Smooth muscle cell (in vitro differentiated cells): ENCODE data around the gene RBM38. TPM values are rescaled to one million over a fixed set of nuclear protein-coding genes. Genes with fewer than 3 reads are reported as not detected.
"Not testable (repeated sequence)": the region's sequence is repeated elsewhere in the genome, so short reads cannot be mapped to it uniquely, and the experiment has no call there.

ENCODE experiments used
- DNase-seq: peaks from one replicate; lab custom pipeline; 2025; ENCODE audit not compliant: unreplicated experiment; lab: John Stamatoyannopoulos, UW
- H2AFZ ChIP-seq: fragments of 200-600 bp; sonication (generic); 2 replicates; pipeline ENCODE4 v1.6.0; 2016; ENCODE audit warnings: antibody characterized with exemption, low read depth, mild to moderate bottlenecking
- H3F3A ChIP-seq: fragments of 200-600 bp; sonication (generic); 2 replicates; pipeline ENCODE4 v1.6.0; 2017; ENCODE audit warnings: antibody characterized with exemption, low read depth
- H3K27ac ChIP-seq: fragments of 200-600 bp; sonication (generic); 2 replicates; pipeline ENCODE4 v1.5.1; 2016; ENCODE audit warnings: low read depth, mild to moderate bottlenecking
- H3K27me3 ChIP-seq: fragments of 200-600 bp; sonication (generic); 2 replicates; pipeline ENCODE4 v1.6.1; 2016; ENCODE audit warnings: low read depth, mild to moderate bottlenecking
- H3K36me3 ChIP-seq: fragments of 200-600 bp; sonication (generic); 2 replicates; pipeline ENCODE4 v1.5.1; 2016; ENCODE audit warnings: low read depth
- H3K4me1 ChIP-seq: fragments of 200-600 bp; sonication (generic); 2 replicates; pipeline ENCODE4 v1.5.1; 2016; ENCODE audit warnings: low read depth
- H3K4me2 ChIP-seq: fragments of 200-600 bp; sonication (generic); 2 replicates; pipeline ENCODE4 v1.6.0; 2016; ENCODE audit warnings: mild to moderate bottlenecking
- H3K4me3 ChIP-seq: fragments of 200-600 bp; sonication (generic); 2 replicates; pipeline ENCODE4 v1.5.1; 2016; ENCODE audit warnings: mild to moderate bottlenecking
- H3K79me2 ChIP-seq: fragments of 200-600 bp; sonication (generic); 2 replicates; pipeline ENCODE4 v1.6.0; 2016; ENCODE audit warnings: low read depth, mild to moderate bottlenecking
- H3K9ac ChIP-seq: fragments of 200-600 bp; sonication (generic); 2 replicates; pipeline ENCODE4 v1.6.0; 2016; ENCODE audit warnings: low read depth
- H3K9me3 ChIP-seq: fragments of 200-600 bp; sonication (generic); replicated peaks from 2 replicates; pipeline ENCODE4 v1.5.1; 2016; ENCODE audit warnings: low read depth
- H4K20me1 ChIP-seq: fragments of 200-600 bp; sonication (generic); 2 replicates; pipeline ENCODE4 v1.6.0; 2016; ENCODE audit warnings: low read depth
- CTCF ChIP-seq: fragments of 200-600 bp; sonication (generic); IDR thresholded peaks from 2 replicates; pipeline ENCODE4 v1.5.1; 2017; ENCODE audit warnings: borderline replicate concordance, mild to moderate bottlenecking, antibody characterized with exemption; ENCODE audit not compliant: insufficient read depth, poor library complexity, severe bottlenecking
- WGBS: methylation state at CpG from one replicate; pipeline ENCODE4 v1.1.7; 2016; ENCODE audit warnings: low lambda C conversion rate; 5-methylcytosine and 5-hydroxymethylcytosine counted together
- polyA plus RNA-seq: library from polyadenylated mRNA; unstranded; fragments of >200 nt; fragmentation: Nextera tagmentation; extraction: Ambion mirVana; gene quantifications from 2 replicates; pipeline ENCODE4 v1.2.1, GENCODE V29; 2016
- total RNA-seq: library from RNA; depleted of rRNA; stranded (reverse); fragments of >200 nt; gene quantifications from 2 replicates; pipeline ENCODE4 v1.2.3, GENCODE V29; 2014

RBM38 gene
- total and polyA plus RNA-seq, 2 experiments from 2014 or later: 12.0 to 12.7 TPM

DNA sequence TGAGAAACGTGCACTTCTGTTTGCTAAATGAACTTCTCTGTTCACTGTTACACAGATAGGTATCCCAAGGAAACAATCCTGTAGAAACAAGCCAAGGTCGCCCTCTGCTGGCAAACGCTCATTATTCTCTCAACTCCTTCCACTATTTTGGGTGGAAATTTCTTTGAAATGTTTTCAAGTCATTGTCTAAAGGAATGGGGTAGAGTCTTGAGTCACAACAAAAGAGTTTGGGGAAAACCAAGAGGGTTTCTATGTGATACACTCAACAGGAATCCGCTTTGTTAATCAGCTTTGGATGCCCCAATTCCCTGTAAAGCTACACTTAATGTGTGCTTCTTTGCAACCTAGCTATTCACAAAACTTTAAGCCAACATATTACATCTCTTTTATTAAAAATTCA is 44.7 kb upstream of the RBM38 start:
- Histone ChIP-seq H4K20me1 (no peaks in the 10 kb centered on the region), H3K4me1 (no peaks in the 10 kb centered on the region), H3K36me3 (no peaks in the 10 kb centered on the region), H3K27ac (no peak overlapping the region), H3F3A (peaks cover 5% of the 10 kb centered on the region), H3K4me3 (no peak overlapping the region), H3K4me2 (no peak overlapping the region), H3K9me3 (no peaks in the 10 kb centered on the region), H2AFZ (no peak overlapping the region), H3K79me2 (peaks cover 3% of the 10 kb centered on the region), H3K27me3 (no peaks in the 10 kb centered on the region), H3K9ac (no peak overlapping the region)
- WGBS: 4% methylated on average over 4 of the region's 4 CpGs
- peak; percentile 16 for DNase-seq
- peak; percentile 87 for TF ChIP-seq CTCF

DNA sequence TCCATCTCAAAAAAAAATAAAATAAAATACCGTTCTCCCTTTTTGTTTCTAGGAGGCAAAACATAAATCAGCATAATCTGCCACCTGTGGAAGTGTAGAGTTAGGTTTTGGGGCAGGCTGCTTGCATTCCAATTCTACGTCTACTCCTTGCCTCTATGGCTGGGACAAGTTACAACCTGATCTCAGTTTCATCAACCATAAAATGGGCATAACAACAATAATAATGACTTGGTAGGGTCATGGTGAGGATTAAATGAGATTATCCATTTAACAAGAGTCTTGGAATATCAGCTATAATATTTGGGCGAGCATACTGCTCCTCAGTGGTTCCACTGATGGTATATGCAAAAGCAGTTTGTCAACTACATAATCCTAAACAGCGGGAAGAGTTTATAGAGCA is 43.8 kb upstream of the RBM38 start:
- no peak overlapping the region for H3K9ac ChIP-seq
- H2AFZ ChIP-seq: no peak overlapping the region
- TF ChIP-seq CTCF: no peak
- no peak overlapping the region for H3K4me2 ChIP-seq
- no peaks in the 10 kb centered on the region for H3K36me3 ChIP-seq
- H3K27me3 ChIP-seq: no peaks in the 10 kb centered on the region
- no peaks in the 10 kb centered on the region for H3K9me3 ChIP-seq
- 89% methylated on average over 4 of the region's 4 CpGs for WGBS
- peaks cover 13% of the 10 kb centered on the region for H3K79me2 ChIP-seq
- peaks cover 6% of the 10 kb centered on the region for H3K4me1 ChIP-seq
- peaks cover 6% of the 10 kb centered on the region for H4K20me1 ChIP-seq
- peaks cover 5% of the 10 kb centered on the region for H3F3A ChIP-seq
- no peak for DNase-seq
- H3K27ac ChIP-seq: no peak overlapping the region
- H3K4me3 ChIP-seq: no peak overlapping the region

DNA sequence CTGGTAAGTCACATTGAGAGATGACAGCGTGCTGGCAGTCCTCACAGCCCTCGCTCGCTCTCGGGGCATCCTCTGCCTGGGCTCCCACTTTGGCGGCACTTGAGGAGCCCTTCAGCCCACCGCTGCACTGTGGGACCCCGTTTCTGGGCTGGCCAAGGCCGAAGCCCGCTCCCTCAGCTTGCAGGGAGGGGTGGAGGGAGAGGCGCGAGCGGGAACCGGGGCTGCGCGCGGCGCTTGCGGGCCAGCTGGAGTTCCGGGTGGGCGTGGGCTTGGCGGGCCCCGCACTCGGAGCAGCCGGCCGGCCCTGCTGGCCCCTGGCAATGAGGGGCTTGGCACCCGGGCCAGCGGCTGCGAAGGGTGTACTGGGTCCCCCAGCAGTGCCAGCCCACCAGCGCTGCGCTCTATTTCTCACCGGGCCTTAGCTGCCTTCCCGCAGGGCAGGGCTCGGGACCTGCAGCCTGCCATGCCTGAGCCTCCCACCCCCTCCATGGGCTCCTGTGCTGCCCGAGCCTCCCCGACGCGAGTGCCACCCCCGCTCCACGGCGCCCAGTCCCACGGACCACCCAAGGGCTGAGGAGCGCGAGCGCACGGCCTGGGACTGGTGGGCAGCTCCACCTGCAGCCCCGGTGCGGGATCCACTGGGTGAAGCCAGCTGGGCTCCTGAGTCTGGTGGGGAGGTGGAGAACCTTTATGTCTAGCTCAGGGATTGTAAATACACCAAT is 42.8 kb upstream of the RBM38 start:
- H4K20me1 ChIP-seq: peaks cover 16% of the 10 kb centered on the region
- WGBS: 96% methylated on average over 20 of the region's 47 CpGs
- H3K27ac ChIP-seq: not testable (repeated sequence)

GRCh38 chr20:57348922-57349574 is 42.1 kb upstream of the RBM38 start:
- Histone ChIP-seq H4K20me1 (peaks cover 22% of the 10 kb centered on the region), H2AFZ (peak overlapping the region; percentile 5), H3K79me2 (peaks cover 27% of the 10 kb centered on the region)
- H3K4me2 ChIP-seq, H3K4me1 ChIP-seq, H3K27ac ChIP-seq, H3K27me3 ChIP-seq, H3K4me3 ChIP-seq, H3K9ac ChIP-seq, H3K36me3 ChIP-seq, DNase-seq, H3K9me3 ChIP-seq, H3F3A ChIP-seq: not testable (repeated sequence)
- WGBS: 93% methylated on average over 20 of the region's 21 CpGs

More for the DNA sequence above, 42.8 kb upstream of the RBM38 start:
- DNase-seq, H3K9ac ChIP-seq, H3K4me3 ChIP-seq, H3K4me2 ChIP-seq, H3K27me3 ChIP-seq, H3K36me3 ChIP-seq, H3F3A ChIP-seq, H3K9me3 ChIP-seq, H2AFZ ChIP-seq, H3K4me1 ChIP-seq: not testable (repeated sequence)
- peaks cover 22% of the 10 kb centered on the region for H3K79me2 ChIP-seq
